ENCODE results near the gene RAP1GAP2.

DNA sequence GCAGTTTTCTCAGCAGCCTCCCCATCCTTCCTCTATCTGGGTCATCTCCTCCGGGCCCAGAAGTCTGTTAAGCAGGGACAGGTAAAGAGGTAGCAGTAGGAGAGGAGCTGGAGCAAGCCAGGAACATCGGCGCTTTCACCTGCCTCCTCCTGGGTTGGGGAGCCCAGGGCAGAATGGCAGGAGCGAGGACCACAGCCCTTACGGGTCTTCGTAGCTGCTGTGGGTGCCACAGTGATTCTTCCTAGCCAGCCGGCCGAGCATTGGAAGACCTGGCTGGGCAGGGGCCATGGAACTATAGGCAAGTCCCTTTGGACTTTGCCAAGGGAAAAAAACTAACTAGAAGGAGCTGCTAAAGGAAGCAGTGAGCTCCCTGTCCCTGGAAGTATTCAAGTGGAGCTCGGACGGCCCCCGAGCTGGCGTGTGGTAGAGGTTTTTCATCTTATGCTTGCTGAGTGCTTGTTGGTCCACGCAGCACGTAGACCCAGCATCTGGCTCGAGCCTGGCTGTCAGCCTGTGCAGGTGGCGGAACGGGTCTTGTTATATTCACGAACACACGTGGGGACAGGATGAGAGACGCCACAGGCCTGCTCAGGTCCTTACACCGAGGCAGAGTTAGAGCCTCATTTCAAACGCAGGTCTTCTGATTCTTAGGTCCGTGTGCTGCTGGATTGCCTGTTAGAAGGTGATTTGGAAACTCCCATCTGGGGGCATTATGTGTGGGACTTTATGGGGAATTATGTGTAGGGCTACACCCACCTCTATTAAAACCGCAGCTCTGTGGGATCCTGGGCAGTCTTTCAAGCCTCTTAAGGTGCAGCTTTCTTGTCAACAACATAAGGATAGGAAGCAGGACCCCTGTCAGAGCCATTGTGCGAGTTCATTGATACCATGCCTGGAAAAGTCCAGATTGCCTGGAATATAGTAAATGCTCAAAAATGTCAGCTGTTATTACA lies 212.4 kb downstream of the RAP1GAP2 start:
- no peak for TF ChIP-seq CTCF (IDR thresholded peaks at IDR 0.05)
- TF ChIP-seq POLR2A (IDR thresholded peaks at IDR 0.05): no peak
